ENCODE results near the gene CRCP. TPM values are rescaled to one million over a fixed set of nuclear protein-coding genes. Genes with fewer than 3 reads are reported as not detected.
"Not testable (repeated sequence)": the region's sequence is repeated elsewhere in the genome, so short reads cannot be mapped to it uniquely, and the experiment has no call there.

CRCP gene
- total and polyA plus RNA-seq, 4 donors, result 13.0 to 52.6 (median 18.4) TPM

- WGBS, result 66% methylated on average over 16 of the region's 16 CpGs
- Histone ChIP-seq H3K9me3 (ENCODE audit: control insufficient read depth in 4 of 4, low read length in 3 of 4) (no peaks in the 10 kb centered on the region), H3K27ac (ENCODE audit: low read depth in 1 of 2, low read length in 2 of 2) (no peak overlapping the region), H3K9ac (ENCODE audit: low read depth in 1 of 2, low read length in 2 of 2) (no peak overlapping the region), H3K4me1 (ENCODE audit: control insufficient read depth in 4 of 4, insufficient read depth in 4 of 4, low read length in 3 of 4) (no peaks in the 10 kb centered on the region), H3K36me3 (ENCODE audit: control insufficient read depth in 4 of 4, insufficient read depth in 3 of 4, low read depth in 1 of 4, low read length in 3 of 4) (no peaks in the 10 kb centered on the region), H3K4me3 (ENCODE audit: low read depth in 1 of 3, low read length in 3 of 3) (no peak overlapping the region), H3K27me3 (ENCODE audit: control insufficient read depth in 4 of 4, insufficient read depth in 4 of 4, low read length in 3 of 4) (no peaks in the 10 kb centered on the region)
- DNase-seq (ENCODE audit: low spot score), result no peak
- TF ChIP-seq REST (IDR thresholded peaks at IDR 0.05) (no peak), NR2F2 (IDR thresholded peaks at IDR 0.05) (peak; percentile 22), ZBTB33 (IDR thresholded peaks at IDR 0.05) (no peak), EGR1 (IDR thresholded peaks at IDR 0.05; ENCODE audit: low read depth in 2 of 2) (no peak), CTCF (IDR thresholded peaks at IDR 0.05; ENCODE audit: low read depth, low read length, missing input control) (no peak)
Measured at GRCh38 chr7:66170309-66171231, 55.9 kb downstream of the CRCP start.

- not testable (repeated sequence) for H3K9me3 ChIP-seq (ENCODE audit: control insufficient read depth in 4 of 4, low read length in 3 of 4); H3K4me1 ChIP-seq (ENCODE audit: control insufficient read depth in 4 of 4, insufficient read depth in 4 of 4, low read length in 3 of 4); H3K36me3 ChIP-seq (ENCODE audit: control insufficient read depth in 4 of 4, insufficient read depth in 3 of 4, low read depth in 1 of 4, low read length in 3 of 4); DNase-seq (ENCODE audit: low spot score); H3K9ac ChIP-seq (ENCODE audit: low read depth in 1 of 2, low read length in 2 of 2); H3K27ac ChIP-seq (ENCODE audit: low read depth in 1 of 2, low read length in 2 of 2); H3K27me3 ChIP-seq (ENCODE audit: control insufficient read depth in 4 of 4, insufficient read depth in 4 of 4, low read length in 3 of 4); H3K4me3 ChIP-seq (ENCODE audit: low read depth in 1 of 3, low read length in 3 of 3)
- 84% methylated on average over 9 of the region's 9 CpGs for WGBS
Measured at GRCh38 chr7:66172536-66173401, 58.1 kb downstream of the CRCP start.

Measured in liver (tissue), 9 donors.